ENCODE data around the gene HK3. TPM values are rescaled to one million over a fixed set of nuclear protein-coding genes. Genes with fewer than 3 reads are reported as not detected.

Gene HK3
- total RNA-seq, 1 donor from 2014 or later: not detected

GRCh38 chr5:176878906-176879662 lies 20.1 kb downstream of the HK3 start:
- no peak for DNase-seq (ENCODE audit: low read depth)
- no peak for TF ChIP-seq CTCF (conservative IDR thresholded peaks at IDR 0.05; ENCODE audit: low read depth, low read length)

GRCh38 chr5:176878463-176878862 lies 20.7 kb downstream of the HK3 start:
- no peak overlapping the region for H3K4me3 ChIP-seq (ENCODE audit: low read depth, low read length)
- TF ChIP-seq CTCF (conservative IDR thresholded peaks at IDR 0.05; ENCODE audit: low read depth, low read length): no peak
- DNase-seq (ENCODE audit: low read depth): no peak

More at GRCh38 chr5:176878906-176879662, 20.1 kb downstream of the HK3 start:
- no peak overlapping the region for H3K4me3 ChIP-seq (ENCODE audit: low read depth, low read length)

GRCh38 chr5:176877793-176878331 lies 21.3 kb downstream of the HK3 start:
- no peak for DNase-seq (ENCODE audit: low read depth)
- TF ChIP-seq CTCF (conservative IDR thresholded peaks at IDR 0.05; ENCODE audit: low read depth, low read length): no peak

GRCh38 chr5:176876506-176877431 lies 22.4 kb downstream of the HK3 start:
- TF ChIP-seq CTCF (conservative IDR thresholded peaks at IDR 0.05; ENCODE audit: low read depth, low read length): no peak
- no peak overlapping the region for H3K4me3 ChIP-seq (ENCODE audit: low read depth, low read length)

More at GRCh38 chr5:176877793-176878331, 21.3 kb downstream of the HK3 start:
- no peak overlapping the region for H3K4me3 ChIP-seq (ENCODE audit: low read depth, low read length)

GRCh38 chr5:176875783-176876505 lies 23.2 kb downstream of the HK3 start:
- no peak overlapping the region for H3K4me3 ChIP-seq (ENCODE audit: low read depth, low read length)
- no peak for TF ChIP-seq CTCF (conservative IDR thresholded peaks at IDR 0.05; ENCODE audit: low read depth, low read length)
- DNase-seq (ENCODE audit: low read depth): no peak

More at GRCh38 chr5:176876506-176877431, 22.4 kb downstream of the HK3 start:
- DNase-seq (ENCODE audit: low read depth): no peak

GRCh38 chr5:176875014-176875550 lies 24.1 kb downstream of the HK3 start:
- no peak for TF ChIP-seq CTCF (conservative IDR thresholded peaks at IDR 0.05; ENCODE audit: low read depth, low read length)
- no peak for DNase-seq (ENCODE audit: low read depth)
- H3K4me3 ChIP-seq (ENCODE audit: low read depth, low read length): no peak overlapping the region

All from epithelial cell of proximal tubule (primary cell).